Measurements from ENCODE around the gene CLRN2.

CLRN2 gene

DNA sequence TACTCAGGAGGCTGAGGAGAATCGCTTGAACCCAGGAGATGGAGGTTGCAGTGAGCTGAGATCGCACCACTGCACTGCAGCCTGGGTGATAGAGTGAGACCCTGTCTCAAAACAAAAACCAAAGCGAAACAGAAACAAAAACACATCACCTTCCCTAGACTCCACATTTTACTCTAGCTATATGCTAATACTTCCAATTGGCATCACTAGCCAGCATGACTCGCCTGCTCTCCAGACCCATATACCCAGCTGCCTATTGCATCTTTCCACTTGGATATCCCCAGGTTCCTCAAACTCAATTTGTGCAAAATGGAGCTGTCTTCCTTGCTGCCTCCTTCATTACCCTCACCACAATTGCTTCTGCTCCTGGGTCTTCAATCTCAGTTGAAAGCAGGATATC, 39.6 kb downstream of the CLRN2 start:
- no peak for TF ChIP-seq CTCF (IDR thresholded peaks at IDR 0.05)

GRCh38 chr4:17556498-17556897, 41.5 kb downstream of the CLRN2 start:
- TF ChIP-seq CTCF (IDR thresholded peaks at IDR 0.05): no peak

DNA sequence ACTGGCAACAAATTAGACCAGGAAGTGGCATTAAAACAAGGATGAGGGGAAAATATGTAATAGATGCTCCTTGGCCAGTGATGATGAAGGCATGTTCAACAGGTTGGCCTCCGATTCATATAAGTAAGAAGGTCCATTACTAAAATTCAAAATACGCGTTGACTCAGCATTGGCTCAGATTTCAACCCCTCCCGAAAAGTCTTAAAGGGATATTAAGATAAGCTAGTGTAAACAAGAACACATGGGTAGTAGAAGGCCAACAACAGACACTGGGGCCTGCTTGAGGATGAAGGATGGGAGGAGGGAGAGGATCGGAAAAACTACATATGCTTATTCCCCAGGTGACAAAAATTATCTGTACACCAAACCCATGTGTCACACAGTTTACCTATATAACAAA, 42.9 kb downstream of the CLRN2 start:
- TF ChIP-seq CTCF (IDR thresholded peaks at IDR 0.05): no peak

DNA sequence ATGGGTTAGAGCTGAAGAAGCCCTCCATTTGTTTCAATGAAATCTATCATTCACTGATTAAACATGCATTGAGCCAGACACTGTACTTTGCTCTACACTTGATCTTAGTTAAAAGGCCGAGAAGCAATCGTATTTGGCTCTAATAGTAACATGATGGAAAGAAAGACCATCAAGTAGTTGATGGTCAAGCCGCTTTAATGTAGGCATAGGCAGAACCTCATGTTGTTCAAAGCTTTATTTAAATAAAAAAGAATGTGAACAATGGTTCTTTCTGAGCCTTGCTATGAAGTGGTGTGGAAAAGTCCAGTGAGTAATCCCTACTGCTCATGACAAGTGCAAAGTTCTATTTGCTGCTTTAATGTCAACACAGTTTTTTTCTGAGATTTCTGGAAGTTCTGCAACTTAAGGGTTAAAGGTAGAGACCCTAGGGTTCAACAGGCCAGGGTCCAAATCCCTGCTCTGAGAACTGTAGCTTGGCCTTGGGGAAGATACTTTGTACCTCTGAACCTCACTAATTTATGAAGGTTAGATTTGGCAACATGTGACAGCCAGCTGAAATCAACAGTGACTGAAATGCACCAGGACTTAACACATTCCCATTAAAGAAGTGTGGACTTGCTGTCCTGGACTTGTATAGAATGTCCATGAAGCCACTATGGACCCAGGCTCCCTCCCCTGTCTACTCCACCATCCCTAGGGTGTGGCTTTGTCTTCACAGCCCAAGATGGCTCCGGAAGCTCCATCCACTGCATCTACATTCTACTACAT, 44.2 kb downstream of the CLRN2 start:
- TF ChIP-seq CTCF (IDR thresholded peaks at IDR 0.05): no peak

DNA sequence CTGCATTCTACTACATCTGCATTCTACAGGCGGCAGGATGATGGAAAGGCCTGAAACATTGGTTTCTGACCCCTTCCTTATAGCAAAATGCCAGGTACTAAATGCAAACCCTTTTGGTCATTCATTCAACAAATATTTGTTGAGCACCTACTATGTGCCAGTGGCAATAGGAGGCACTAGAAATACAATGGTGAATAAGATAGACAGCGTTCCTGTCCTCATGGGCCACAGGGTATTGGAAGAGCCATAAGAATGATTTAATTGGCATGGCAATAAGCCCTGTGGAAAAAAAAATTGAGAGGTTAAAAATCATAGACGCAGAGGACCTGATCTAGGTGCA, 44.7 kb downstream of the CLRN2 start:
- TF ChIP-seq CTCF (IDR thresholded peaks at IDR 0.05): no peak

DNA sequence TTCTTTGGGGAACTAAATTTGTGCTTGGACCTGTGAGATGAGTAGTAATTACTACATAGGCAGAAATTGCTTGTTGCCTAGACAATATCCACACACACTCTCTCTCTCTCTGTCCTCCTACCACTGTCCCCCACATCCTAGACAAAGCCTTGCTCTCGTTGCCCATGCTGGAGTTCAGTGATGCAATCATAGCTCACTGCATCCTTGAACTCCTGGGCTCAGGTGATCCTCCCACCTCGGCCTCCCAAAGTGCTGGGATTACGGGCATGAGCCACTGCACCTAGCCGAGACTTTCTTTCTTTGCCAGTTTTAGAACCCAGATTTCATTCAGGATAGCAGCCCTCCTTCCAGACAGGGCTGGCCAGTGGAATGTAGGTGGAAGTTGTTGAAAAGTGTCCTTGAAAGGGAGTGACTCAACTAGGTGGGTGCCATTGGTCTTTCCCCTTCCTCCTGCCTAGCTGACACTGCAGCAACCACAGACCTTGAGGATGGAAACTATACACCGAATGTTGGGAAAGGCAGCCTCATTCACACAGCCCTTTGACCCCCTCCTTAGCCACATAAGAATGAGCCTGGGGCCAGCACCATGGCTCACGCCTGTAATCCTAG, 45.2 kb downstream of the CLRN2 start:
- TF ChIP-seq CTCF (IDR thresholded peaks at IDR 0.05): no peak

DNA sequence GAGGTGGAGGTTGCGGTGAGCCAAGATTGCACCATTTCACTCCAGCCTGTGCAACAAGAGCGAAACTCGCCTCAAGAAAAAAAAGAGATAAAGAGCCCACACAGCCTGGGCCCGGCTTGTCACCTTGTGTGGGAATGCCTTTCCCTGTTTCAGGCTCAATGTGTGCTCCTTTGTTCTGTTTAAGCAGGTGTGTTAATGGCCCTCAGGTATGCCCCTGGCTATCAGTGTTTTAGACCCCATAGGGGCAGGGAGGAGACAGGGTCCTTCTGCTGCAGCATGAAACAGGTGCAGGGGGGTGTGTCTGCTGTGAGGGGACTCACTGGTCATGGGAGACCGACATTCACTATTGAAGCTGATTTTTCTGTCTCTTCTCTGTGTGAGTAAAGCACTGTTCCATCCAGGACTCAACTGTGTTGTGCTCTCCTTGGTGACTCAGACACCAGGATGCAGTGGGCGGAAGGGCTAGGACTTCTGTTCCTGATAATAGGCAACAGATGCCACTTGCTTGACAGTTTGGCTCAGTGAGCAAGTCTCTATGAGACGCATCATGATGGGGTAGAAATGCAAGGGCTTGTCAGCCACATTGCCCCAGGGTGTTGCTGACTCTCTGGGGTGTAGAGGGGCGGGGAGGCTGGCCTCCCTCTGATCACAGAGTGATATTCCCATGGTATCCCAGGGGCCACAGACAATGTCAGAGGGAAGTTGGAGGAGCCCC, 46.4 kb downstream of the CLRN2 start:
- TF ChIP-seq CTCF (IDR thresholded peaks at IDR 0.05): no peak
